ENCODE results near the gene HMG20A. TPM values are rescaled to one million over a fixed set of nuclear protein-coding genes. Genes with fewer than 3 reads are reported as not detected.

HMG20A gene
- total and polyA plus RNA-seq, 9 of the 15 experiments (the other 6 are each of a cell fraction or from before 2014, with no cell fraction given): 25.0 to 68.1 (median 38.9) TPM

DNA sequence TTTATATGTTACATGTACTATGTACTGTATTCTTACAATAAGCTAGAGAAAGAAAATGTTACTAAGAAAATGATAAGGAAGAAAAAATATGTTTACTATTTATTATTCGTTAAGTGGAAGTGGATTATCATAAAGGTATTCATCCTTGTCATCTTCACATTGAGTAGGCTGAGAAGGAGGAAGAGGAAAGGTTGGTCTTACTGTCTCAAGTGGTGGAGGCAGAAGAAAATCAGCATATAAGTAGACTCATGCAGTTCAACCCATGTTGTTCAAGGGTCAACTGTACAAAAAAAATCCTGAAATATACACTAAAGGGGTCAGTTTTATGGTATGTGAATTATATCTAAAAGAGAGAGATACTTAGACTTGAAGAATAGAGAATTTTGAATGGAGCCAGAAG, 5.7 kb downstream of the HMG20A start (continued):
- TF ChIP-seq, protein P1, sequence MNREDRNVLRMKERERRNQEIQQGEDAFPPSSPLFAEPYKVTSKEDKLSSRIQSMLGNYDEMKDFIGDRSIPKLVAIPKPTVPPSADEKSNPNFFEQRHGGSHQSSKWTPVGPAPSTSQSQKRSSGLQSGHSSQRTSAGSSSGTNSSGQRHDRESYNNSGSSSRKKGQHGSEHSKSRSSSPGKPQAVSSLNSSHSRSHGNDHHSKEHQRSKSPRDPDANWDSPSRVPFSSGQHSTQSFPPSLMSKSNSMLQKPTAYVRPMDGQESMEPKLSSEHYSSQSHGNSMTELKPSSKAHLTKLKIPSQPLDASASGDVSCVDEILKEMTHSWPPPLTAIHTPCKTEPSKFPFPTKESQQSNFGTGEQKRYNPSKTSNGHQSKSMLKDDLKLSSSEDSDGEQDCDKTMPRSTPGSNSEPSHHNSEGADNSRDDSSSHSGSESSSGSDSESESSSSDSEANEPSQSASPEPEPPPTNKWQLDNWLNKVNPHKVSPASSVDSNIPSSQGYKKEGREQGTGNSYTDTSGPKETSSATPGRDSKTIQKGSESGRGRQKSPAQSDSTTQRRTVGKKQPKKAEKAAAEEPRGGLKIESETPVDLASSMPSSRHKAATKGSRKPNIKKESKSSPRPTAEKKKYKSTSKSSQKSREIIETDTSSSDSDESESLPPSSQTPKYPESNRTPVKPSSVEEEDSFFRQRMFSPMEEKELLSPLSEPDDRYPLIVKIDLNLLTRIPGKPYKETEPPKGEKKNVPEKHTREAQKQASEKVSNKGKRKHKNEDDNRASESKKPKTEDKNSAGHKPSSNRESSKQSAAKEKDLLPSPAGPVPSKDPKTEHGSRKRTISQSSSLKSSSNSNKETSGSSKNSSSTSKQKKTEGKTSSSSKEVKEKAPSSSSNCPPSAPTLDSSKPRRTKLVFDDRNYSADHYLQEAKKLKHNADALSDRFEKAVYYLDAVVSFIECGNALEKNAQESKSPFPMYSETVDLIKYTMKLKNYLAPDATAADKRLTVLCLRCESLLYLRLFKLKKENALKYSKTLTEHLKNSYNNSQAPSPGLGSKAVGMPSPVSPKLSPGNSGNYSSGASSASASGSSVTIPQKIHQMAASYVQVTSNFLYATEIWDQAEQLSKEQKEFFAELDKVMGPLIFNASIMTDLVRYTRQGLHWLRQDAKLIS (CRISPR knock-in tag; IDR thresholded peaks at IDR 0.05): no peak

DNA sequence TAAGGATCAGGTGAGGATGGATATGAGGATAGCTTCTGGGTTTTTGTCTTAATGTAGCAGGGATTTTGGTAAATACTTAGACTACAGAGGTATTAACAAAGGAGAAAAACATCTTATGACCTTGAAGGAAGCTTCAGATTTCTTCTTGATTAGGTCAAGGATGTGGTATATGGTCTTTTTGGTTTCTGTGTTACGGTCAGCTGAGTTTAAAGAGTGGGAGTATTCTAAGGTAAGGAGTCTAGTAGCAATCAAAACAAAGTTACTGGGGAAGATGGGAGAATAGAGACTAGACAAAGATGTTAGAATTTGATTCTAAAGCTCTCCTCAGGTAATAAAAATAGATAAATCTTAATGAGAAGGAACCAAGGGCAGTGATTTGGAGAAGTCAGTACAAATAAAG, 6.2 kb downstream of the HMG20A start:
- Histone ChIP-seq H3K27ac (ENCODE audit: extremely low read depth, low read depth, low read length) (no peak overlapping the region), H3K36me3 (ENCODE audit: control insufficient read depth, insufficient read depth, low read length) (peaks cover 2% of the 10 kb centered on the region; the same call in 1 of the 3 replicates), H3K4me2 (ENCODE audit: insufficient read depth, low read length) (no peak overlapping the region), H3K4me3 (no peak overlapping the region), H4K20me1 (replicated peaks; ENCODE audit: control insufficient read depth, insufficient read depth, low read length) (no peaks in the 10 kb centered on the region), H3K9me3 (replicated peaks; ENCODE audit: control insufficient read depth, insufficient read depth, low read depth, low read length) (no peaks in the 10 kb centered on the region), H3K79me2 (ENCODE audit: control insufficient read depth, insufficient read depth, low read length) (peaks cover 82% of the 10 kb centered on the region), H3K9me1 (ENCODE audit: control insufficient read depth, insufficient read depth, low read length) (no peaks in the 10 kb centered on the region), H3K9ac (ENCODE audit: insufficient read depth in 1 of 2, low read depth in 2 of 2, low read length in 2 of 2) (no peak overlapping the region), H3K4me1 (replicated peaks in 1 of 2; ENCODE audit: control insufficient read depth in 2 of 2, insufficient read depth in 2 of 2, low read length in 2 of 2) (peaks cover 4 to 5% of the 10 kb centered on the region in 2 experiments; a peak in 2 of 5 replicates), H3K27me3 (ENCODE audit: control insufficient read depth in 2 of 2, insufficient read depth in 2 of 2, low read length in 2 of 2) (no peaks in the 10 kb centered on the region), H2AFZ (ENCODE audit: low read depth, low read length) (no peak overlapping the region)
- intact Hi-C loops (cut with micrococcal nuclease): no loop called here
- ATAC-seq (no peak), FAIRE-seq (no peak), DNase-seq (ENCODE audit: extremely low read depth in 1 of 4, low spot score in 3 of 4) (no peak)
- no TSS peak for BruUV-seq (replicated peaks)
- 75% methylated on average over 1 of the region's 1 CpG for WGBS (ENCODE audit: insufficient coverage, low coverage, missing lambda C conversion rate)
- ChIA-PET CTCF (ENCODE audit: low intra/inter-chr PET ratio) (no interaction called here), POLR2A (interaction anchor here (1.1 kb wide), 1 partner anchor 12 kb away, joined by 4 read pairs; no protein-coding TSS in a partner anchor)
- in situ Hi-C loops (cut with MboI): no loop called here
- no peak for TF ChIP-seq MYC (IDR thresholded peaks at IDR 0.05; ENCODE audit: low read depth, low read length)
- no peak for TF ChIP-seq MYC (CRISPR knock-in tag; IDR thresholded peaks at IDR 0.05; ENCODE audit: borderline replicate concordance, low read depth)
- TF ChIP-seq TSC22D4 (tag; IDR thresholded peaks at IDR 0.05): no peak
- TF ChIP-seq ZC3H4 (CRISPR knock-in tag; IDR thresholded peaks at IDR 0.05; ENCODE audit: borderline replicate concordance): no peak
- no peak for TF ChIP-seq DDX20 (tag; IDR thresholded peaks at IDR 0.05; ENCODE audit: low read depth)
- TF ChIP-seq NCOR1 (IDR thresholded peaks at IDR 0.05): no peak
- TF ChIP-seq NFE2L1 (tag; IDR thresholded peaks at IDR 0.05; ENCODE audit: borderline replicate concordance, low read depth): no peak
- no peak for TF ChIP-seq STAT6 (CRISPR knock-in tag; IDR thresholded peaks at IDR 0.05)
- no peak for TF ChIP-seq NRF1 (conservative IDR thresholded peaks at IDR 0.05 in 1 of 2, IDR thresholded peaks at IDR 0.05 in 1 of 2)
- TF ChIP-seq, protein P2, sequence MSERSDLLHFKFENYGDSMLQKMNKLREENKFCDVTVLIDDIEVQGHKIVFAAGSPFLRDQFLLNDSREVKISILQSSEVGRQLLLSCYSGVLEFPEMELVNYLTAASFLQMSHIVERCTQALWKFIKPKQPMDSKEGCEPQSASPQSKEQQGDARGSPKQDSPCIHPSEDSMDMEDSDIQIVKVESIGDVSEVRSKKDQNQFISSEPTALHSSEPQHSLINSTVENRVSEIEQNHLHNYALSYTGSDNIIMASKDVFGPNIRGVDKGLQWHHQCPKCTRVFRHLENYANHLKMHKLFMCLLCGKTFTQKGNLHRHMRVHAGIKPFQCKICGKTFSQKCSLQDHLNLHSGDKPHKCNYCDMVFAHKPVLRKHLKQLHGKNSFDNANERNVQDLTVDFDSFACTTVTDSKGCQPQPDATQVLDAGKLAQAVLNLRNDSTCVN (CRISPR knock-in tag; IDR thresholded peaks at IDR 0.05): no peak
- TF ChIP-seq, protein P3, sequence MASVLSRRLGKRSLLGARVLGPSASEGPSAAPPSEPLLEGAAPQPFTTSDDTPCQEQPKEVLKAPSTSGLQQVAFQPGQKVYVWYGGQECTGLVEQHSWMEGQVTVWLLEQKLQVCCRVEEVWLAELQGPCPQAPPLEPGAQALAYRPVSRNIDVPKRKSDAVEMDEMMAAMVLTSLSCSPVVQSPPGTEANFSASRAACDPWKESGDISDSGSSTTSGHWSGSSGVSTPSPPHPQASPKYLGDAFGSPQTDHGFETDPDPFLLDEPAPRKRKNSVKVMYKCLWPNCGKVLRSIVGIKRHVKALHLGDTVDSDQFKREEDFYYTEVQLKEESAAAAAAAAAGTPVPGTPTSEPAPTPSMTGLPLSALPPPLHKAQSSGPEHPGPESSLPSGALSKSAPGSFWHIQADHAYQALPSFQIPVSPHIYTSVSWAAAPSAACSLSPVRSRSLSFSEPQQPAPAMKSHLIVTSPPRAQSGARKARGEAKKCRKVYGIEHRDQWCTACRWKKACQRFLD (CRISPR knock-in tag; IDR thresholded peaks at IDR 0.05): no peak
